HTR-8/SVneo (cell line): ENCODE measurements around the gene AGTRAP.

Experiments
- DNase-seq: peaks from one replicate; pipeline ENCODE4 v3.0.0; 2011; ENCODE audit warnings: low spot score, mixed read lengths; ENCODE audit not compliant: insufficient read length
- FAIRE-seq: peaks from 2 replicates; lab custom pipeline; 2011; peaks lifted over from hg19 to GRCh38; lab: Jason Lieb, UNC

The AGTRAP gene

DNA sequence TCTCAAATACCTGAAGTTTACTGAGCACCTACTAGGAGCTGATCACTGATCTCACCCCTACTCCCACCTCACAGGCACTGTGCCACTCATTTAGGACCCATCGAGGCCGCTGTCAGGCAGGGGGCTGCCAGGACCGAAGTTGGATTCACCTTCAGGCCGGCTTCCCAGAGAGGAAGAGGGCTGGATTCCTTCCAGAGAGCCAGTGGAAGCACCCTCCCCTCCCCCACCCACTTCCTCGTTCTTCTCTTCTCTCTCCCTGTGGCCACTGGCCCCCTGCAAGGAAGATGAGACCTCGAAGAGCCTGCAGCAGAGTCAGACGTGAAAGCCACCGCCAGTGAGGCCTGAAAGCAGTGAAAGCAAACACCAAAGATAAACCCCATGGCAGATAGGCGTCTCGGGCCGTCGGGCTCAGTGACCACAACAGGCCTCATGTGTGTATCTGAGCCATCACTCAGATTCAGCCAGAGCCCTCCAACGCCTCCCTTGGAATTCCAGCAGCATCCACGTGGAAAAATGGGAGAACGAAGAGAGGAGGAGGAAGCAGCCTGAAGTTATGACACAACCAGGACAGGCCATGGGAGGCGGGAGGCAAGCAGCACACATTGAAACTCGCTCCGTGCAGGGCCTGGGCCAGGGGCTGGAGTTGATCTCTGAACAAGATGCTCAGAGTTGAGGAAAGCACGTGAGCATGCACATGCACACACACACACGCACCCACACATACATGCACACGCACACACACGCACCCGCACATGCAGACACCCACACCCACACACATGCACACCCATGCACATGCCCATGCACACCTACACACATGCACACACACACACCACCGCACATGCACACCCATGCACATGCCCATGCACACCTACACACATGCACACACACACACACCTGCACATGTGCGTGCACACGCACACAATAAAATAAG lies 6.2 kb upstream of the AGTRAP start:
- FAIRE-seq (peak; percentile 57), DNase-seq (no peak)

DNA sequence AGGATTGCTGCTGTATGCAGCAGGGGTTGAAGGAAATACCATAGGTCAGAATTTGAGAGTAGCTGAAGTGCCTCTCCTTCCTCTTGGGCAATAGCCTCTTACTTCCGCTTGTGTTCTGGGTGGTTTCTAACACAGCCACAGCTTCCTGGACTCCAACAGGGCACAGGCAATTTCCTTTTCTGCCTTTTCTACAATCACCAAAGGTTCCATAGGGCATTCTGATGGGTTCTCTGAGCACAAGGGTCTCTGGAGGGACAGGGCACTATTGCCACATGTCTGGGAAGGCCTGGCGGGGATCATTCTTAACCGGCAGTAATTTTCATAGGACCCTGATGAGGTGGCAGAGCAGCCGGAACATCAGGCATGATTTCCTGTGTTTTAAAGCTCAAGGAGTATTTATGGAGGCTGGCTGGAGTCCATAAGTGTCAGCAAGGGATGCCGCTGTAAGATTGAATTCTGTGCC lies 5.5 kb upstream of the AGTRAP start:
- DNase-seq (no peak), FAIRE-seq (no peak)

GRCh38 chr1:11731691-11732283 lies 4.1 kb upstream of the AGTRAP start:
- DNase-seq (peak; percentile 72), FAIRE-seq (peak; percentile 38)

GRCh38 chr1:11733306-11733705 lies 2.6 kb upstream of the AGTRAP start:
- FAIRE-seq, result no peak
- no peak for DNase-seq

- DNase-seq, result no peak
- no peak for FAIRE-seq
These were observed 444 bp upstream of the AGTRAP start for GRCh38 chr1:11735531-11735853.

- peak; percentile 38 for DNase-seq
- no peak for FAIRE-seq
These were observed 1.1 kb downstream of the AGTRAP start for GRCh38 chr1:11736746-11737639.

DNA sequence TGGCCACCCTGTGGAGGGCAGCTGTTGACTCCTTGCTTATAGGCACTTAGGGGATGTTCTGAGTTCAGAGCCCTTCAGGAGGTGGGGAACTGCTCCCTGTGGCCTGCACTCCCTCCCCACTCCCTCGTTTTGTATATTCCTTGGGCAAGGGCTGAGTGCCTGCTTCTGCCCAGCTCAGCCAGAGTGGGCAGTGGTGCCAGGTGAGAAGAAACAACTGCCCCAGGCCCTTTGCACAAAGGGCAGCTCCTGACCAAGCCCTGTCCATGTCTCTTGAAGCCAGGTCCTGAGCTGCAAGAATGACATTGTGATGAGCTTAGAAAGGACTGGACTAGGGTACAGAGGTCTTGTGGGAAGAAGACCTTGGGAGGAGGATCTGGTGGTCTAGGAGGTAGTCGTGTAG lies 2.2 kb downstream of the AGTRAP start:
- no peak for FAIRE-seq
- no peak for DNase-seq

- no peak for DNase-seq
- no peak for FAIRE-seq
These were observed 2.8 kb downstream of the AGTRAP start for GRCh38 chr1:11738783-11739182.

- DNase-seq, result no peak
- no peak for FAIRE-seq
These were observed 4.6 kb downstream of the AGTRAP start for GRCh38 chr1:11740258-11741192.

GRCh38 chr1:11741482-11741881 lies 5.5 kb downstream of the AGTRAP start:
- FAIRE-seq, result no peak
- DNase-seq, result no peak

DNA sequence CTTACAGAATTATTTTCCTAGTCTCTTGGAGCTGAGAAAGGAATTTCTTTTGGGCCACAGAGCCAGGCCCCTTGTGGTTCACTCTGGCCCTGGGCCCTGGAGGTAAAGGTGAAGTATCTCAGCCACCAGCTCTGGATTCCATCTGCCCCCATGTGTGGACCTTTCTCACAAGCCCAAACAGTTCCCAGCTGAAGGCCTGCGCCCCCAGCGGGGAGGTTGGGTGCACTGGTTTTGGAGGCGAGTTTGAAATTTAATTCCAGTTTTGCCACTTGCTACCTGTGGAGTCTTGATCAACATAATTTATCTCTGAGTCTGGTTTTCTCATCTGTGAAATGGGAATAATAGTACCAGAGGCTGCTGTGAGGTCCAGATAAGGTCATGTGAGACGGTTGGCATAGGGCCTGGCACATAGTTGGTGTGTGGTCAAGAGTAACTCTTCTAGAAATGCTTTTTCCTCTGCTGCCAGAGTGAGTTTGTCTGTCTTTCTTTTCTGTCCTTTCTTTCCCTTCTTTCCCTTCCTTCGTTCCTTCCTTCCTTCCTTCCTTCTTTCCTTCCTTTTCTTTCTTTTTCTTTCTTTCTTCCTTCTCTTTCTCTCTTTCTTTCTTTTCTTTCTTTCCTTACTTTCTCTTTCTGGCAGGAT lies 6.1 kb downstream of the AGTRAP start:
- DNase-seq (no peak), FAIRE-seq (no peak)

DNA sequence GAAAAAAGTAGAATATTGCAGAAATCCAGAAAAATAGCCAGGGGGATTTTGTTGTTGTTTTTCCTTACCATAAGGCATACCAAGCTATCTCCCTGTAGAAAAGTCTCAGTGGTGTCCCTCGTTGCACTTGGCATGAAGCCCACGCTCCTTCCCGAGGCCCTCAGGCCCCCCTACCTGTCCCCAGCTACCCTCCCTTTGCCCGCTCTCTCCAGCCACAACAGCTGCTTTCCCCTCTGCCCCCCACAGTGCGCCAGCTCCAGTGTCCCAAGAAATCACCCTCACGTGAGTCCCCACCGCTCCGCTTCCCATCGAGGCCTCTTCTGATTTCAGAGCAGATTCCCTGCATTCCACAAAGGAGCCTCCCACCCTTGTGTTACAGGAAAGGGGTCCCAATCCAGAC lies 8.4 kb downstream of the AGTRAP start:
- DNase-seq (no peak), FAIRE-seq (no peak)

- no peak for DNase-seq
- no peak for FAIRE-seq
These were observed 10.2 kb downstream of the AGTRAP start for GRCh38 chr1:11746092-11746491.

- DNase-seq (no peak), FAIRE-seq (no peak)
These were observed 11.0 kb downstream of the AGTRAP start for GRCh38 chr1:11746795-11747487.

DNA sequence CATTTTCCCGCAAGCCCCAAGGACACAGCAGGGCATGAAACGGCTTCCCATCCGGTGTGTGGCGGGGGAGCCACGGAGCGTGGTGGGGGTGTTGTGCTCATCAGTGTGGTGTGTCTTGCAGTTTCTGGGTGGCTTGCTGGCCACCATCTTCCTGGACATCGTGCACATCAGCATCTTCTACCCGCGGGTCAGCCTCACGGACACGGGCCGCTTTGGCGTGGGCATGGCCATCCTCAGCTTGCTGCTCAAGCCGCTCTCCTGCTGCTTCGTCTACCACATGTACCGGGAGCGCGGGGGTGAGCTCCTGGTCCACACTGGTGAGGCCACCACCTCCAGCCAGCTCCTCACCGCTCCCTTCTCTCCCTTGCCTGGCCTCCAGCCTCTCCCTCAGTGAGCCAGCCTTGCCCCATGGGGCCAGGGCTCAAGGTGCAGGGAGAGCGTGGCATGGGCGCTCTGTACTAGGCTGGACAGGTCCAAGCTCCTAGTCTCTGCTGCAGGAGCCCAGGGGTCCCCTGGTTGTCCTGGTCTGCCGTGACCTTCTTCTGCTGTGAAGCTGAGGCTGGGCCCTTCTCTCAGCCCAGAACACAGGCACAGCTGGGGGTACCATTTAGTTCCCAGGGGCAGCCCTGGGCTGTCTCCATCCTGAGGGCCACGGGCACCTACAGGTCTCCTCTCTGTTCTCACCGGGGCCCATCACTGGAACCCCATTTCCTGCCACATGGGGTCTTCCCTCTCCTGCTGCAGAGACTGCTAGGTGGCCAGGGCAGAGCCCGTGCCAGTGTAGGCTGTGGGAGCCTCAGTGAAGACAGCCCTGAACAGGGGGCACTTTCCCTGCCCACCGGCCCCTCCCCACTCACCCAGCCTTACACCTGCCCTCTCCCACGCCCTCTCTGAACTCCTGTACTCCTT lies 12.6 kb downstream of the AGTRAP start:
- no peak for FAIRE-seq
- no peak for DNase-seq

DNA sequence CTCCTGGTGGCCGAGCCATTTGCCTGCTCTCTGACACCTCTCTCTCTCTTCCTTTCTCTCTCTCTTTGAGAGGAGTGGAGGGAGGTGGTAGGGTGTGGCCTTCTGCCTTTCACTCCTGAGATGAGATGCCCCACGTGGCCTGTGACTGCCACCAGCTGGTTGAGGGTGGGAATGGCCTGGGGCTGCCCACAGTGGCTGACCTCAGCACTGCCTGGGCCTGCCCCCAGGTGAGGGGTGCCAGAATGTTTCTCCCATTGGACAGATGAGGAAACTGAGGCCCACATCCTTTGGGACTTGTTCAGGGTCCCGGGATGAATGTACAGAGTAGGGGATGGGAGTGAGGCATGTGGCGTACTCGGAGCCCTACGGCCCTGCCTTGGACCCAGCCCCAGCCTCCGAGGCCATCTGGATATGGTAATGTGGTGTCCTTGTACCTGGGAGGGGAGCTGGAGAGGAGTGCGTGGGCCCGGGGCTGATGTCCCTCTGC lies 13.3 kb downstream of the AGTRAP start:
- FAIRE-seq, result no peak
- no peak for DNase-seq

DNA sequence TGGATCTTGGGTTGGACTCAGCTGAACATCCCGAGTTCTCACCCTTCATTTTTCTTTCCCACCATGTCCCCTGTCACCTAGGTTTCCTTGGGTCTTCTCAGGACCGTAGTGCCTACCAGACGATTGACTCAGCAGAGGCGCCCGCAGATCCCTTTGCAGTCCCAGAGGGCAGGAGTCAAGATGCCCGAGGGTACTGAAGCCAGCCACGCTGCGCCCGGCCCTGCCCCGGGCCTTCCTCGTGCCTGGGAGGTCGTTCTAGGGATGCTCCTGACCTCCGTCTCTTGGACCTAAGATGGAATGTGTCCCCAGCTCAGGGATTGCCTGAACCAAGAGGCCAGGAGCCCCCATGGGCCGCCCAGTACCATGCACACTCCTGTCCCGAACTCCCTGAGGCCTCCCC lies 14.1 kb downstream of the AGTRAP start:
- FAIRE-seq, result no peak
- no peak for DNase-seq
